GM12891 (cell line): ENCODE results near the gene CYBA.

Source experiments
- DNase-seq: peaks from one replicate; pipeline ENCODE4 v3.0.0; 2011; ENCODE audit warnings: low spot score; ENCODE audit not compliant: insufficient read length
- FAIRE-seq: peaks from 2 replicates; lab custom pipeline; 2011; peaks lifted over from hg19 to GRCh38; lab: Jason Lieb, UNC
- PAX5 ChIP-seq: IDR thresholded peaks from 2 replicates; pipeline ENCODE4 v1.6.1; 2011; ENCODE audit warnings: low read length, moderate library complexity, mild to moderate bottlenecking; ENCODE audit not compliant: insufficient read depth, severe bottlenecking
- POLR2A ChIP-seq: IDR thresholded peaks from 2 replicates; pipeline ENCODE4 v1.6.1; 2011; ENCODE audit warnings: low read depth, low read length, control low read depth
- POLR2AphosphoS5 ChIP-seq: IDR thresholded peaks from 2 replicates; pipeline ENCODE4 v1.6.1; 2011; ENCODE audit warnings: low read depth, low read length, control low read depth
- POU2F2 ChIP-seq: IDR thresholded peaks from 2 replicates; pipeline ENCODE4 v1.6.1; 2011; ENCODE audit warnings: low read depth, mild to moderate bottlenecking, control low read depth, low read length, moderate library complexity
- SPI1 ChIP-seq: IDR thresholded peaks from 2 replicates; pipeline ENCODE4 v1.6.1; 2011; ENCODE audit warnings: low read depth, low read length, control low read depth
- TAF1 ChIP-seq: IDR thresholded peaks from 2 replicates; pipeline ENCODE4 v1.6.1; 2011; ENCODE audit warnings: low read depth, low read length, control low read depth

Gene CYBA

DNA sequence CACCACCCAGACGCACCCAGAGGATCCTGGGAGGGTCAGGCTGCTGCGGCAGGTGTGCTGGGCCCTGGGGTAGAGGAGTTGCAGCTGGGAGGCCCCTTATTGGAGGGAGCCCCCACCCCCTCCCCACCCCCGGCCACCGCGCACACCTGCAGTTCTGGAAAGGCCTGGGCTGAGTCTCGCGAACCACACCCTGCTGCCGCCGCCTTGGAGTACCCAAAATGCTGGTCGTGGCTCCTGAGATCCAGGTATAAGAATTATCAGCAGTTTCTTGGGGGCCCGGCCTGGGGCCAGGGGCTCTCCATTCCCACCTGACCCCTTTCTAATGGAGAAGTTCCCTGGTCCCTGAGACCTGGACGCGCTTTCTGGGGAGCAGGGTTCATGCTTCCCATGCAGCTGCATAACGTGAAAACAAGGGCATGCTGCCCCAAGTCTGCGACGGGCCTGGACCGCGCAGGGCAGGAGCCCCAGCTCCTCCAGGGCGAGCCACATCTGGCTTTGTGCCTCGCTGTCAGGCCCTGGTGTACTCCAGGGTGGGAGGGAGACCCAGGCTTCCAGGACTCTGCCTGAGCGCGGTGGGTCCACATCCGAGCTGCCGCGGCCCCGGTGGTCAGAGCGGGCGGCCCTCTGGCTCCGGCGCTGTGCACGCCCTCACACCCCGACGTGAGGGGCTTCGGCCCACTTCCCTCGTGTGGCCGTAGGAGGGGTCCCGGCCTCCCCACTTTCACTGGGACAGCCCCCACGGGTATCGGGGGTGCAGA, 42.7 kb upstream of the CYBA start:
- TF ChIP-seq SPI1, result no peak
- TF ChIP-seq PAX5, result no peak
- TF ChIP-seq POU2F2, result no peak
- no peak for TF ChIP-seq POLR2AphosphoS5
- TF ChIP-seq POLR2A, result no peak
- no peak for TF ChIP-seq TAF1
- DNase-seq, result no peak
- no peak for FAIRE-seq

DNA sequence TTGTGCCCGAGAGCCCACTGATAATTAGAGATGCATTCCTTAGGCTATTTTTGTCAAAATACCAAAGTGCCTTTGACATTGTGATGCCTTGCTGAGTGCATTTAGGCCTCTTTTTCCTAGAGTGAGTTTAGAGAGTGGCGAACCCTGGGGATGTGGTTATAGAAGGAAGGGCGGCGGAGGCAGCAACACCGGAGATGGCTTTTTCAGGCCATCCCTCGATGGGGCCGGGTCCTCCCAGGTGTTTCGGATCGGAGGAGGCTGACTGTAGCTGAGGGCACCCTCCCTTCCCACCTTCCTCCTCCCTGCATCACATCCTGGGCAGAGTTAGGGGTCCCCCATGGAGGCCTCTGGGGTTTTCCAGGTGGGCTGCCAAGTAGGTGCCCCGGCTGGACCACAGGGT, 42.0 kb upstream of the CYBA start:
- DNase-seq (no peak), FAIRE-seq (no peak)
- TF ChIP-seq SPI1, result no peak
- TF ChIP-seq POU2F2, result no peak
- no peak for TF ChIP-seq POLR2A
- TF ChIP-seq POLR2AphosphoS5, result no peak

DNA sequence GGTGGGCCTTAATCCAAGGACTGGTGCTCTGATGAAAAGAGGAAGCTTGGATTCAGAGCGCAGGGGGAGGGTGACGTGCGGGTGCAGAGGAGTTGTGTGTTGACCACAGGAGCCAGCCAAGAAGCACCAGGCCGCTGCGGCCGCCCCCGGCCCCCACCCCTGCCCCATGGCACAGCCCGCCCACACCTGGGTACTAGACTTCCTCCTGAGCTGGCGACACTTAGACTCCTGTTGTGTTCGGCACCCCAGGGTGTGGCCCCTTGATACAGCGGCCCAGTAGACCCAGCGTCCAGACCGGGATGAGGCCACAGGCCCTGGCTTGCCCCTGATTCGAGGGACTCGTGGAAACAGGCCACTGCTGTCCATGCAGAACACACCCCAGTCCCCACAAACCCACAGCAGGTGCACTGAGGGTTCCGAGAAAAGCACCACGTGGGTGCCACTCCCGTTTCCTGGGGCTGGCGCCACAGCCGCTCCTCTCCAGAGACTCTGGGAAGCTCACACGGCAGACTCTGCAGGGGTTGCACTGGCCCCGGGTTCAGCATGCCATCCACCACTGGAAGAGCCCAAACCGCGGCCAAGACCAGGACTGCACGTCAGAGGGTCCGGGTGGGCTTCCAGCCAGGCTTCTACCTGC, 41.2 kb upstream of the CYBA start:
- TF ChIP-seq TAF1 (no peak), SPI1 (no peak), POLR2A (no peak), PAX5 (no peak), POU2F2 (no peak), POLR2AphosphoS5 (no peak)
- FAIRE-seq (peak; percentile 83), DNase-seq (no peak)

DNA sequence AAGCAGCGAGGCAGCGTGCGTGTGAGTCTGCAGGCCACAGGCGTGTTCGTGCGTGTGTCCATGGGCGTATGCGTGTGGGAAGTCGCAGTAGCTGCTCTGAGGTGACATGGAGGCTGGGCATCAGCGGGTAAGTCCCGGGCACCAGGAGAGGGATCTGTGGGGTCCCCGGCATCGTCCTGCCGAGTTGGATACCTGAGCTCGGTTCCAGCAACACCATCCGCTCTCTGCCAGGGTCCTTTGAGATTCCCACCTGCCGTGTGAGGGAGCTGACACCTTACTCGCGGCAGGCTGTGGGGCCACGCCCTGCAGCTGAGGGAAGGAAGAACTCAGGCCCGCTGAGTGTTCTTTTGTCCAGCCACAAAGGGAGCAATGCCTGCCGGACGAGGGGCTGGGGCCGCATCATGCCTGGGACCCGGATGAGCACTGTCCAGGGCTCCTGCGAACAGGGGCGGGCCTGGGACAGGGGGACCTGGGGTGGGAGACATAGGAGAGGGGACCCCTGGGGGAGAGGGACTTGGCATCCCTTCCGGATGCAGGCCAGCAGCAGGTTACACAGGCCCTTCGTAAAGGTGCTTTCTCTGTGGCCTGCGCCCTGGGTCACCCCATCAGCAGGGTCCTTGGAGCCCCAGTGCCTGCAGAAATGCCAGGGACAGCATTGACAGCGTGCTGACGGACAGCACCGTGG, 40.4 kb upstream of the CYBA start:
- FAIRE-seq (peak; percentile 31), DNase-seq (no peak)
- TF ChIP-seq SPI1 (no peak), TAF1 (no peak)

DNA sequence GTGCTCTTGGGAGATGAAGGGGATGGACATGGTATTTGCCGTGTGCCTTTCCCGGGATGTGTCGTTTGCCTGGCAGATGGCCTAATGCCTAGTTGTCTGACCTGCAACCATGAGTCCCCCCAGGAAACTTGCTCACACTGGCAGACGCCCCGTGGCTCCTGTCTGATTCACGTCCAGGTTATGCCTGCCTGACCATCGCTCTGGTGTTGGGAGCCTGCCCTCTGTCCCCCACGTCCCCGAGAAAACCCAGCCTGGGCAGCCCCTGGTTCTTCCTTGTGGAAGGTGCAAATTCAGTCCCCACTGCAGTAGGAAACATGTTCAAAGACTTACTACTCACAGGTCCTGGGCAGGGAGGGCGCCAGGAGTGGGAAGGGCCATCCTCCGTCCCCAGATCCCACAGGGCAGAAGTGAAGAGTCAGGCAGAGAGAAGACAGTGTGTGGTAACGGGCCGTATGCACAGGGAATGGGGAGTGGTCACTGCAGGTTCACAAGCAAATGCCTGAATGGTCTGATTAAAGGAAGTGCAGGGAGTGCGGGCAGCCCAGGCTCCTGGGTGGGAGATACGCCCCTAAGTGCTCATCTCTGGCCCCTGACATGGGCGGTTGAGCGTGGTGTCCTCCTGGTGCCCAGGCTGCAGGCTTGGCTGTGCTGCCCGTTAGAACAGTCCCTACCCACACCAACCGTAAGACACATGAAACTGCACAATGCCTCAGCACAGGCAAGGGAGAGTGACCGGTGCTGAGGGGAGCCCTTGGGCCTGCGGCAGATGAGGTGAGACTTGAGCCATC, 39.7 kb upstream of the CYBA start:
- FAIRE-seq (no peak), DNase-seq (no peak)
- TF ChIP-seq SPI1 (no peak), POLR2AphosphoS5 (no peak), TAF1 (no peak), POU2F2 (no peak), POLR2A (no peak), PAX5 (no peak)

DNA sequence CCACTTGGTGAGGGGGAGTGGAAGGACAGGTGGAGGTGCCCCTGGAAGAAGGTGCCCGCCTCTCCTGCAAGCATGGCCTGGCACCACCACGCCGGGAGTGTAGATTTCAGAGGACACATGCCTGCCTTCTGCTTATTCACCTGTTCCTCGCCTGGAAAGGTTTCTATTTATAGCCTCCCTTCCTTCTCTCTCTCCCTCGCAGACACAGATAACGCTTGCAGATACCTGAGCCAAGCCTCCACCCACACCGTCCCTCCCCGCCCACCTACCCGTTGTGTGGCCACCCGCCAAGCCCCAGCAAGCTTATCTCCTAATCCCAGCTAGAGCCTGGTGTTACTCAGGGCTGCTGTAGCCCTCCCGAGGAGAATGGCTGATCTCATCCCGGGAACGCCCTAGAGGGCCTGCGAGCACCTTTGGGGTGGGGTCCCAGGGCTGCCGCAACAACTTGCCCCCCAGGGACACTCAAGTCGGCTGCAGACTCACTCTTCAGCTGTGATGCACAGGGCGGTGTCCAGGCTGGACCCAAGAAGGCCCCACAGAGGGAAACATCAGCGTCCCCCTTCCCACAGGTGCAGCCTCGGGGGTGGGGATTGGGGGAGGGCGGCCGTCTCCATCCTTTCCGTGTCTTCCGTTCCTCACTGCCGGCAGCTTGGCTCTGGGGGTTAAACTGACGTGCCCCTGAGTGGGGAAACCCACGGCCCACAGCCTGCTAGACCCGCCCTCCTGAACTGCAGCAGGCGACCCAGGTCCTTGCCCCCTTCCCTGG, 37.3 kb upstream of the CYBA start:
- TF ChIP-seq POLR2AphosphoS5 (no peak), SPI1 (no peak), POU2F2 (no peak), POLR2A (no peak), PAX5 (no peak), TAF1 (no peak)
- DNase-seq (no peak), FAIRE-seq (no peak)

DNA sequence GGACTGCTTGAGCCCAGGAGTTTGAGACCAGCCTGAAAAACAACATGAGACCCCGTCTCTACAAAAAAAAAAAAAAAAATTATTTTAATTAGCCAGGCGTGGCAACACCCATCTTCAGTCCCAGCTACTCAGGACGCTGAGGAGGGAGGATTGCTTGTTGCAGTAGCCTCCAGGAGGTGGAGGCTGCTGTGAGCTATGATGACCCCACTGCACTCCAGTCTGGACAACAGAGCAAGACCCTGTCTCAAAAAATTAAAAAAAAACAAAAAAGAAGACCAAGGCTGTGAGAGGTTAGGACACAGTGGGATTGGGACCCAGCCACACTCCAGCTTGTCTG, 36.8 kb upstream of the CYBA start:
- no peak for TF ChIP-seq TAF1
- TF ChIP-seq POLR2AphosphoS5, result no peak
- no peak for TF ChIP-seq PAX5
- TF ChIP-seq POU2F2, result no peak
- no peak for TF ChIP-seq SPI1
- no peak for TF ChIP-seq POLR2A
- FAIRE-seq, result no peak
- no peak for DNase-seq

DNA sequence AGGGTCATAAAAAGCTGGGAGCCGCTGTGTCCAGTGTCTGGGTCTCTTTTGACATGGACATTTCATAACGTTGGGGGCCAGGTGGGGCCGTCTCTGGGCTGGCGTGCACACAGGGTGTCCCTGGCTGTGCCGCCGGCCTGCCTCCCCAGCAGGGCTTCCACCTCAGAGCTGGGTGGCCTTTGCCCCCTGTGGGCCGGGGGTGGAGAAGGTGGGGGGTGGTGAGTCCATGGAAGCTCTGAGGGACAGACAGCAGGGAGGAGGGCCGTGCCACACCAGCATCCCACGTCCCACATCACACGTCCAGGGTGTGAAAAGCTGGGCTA, 36.4 kb upstream of the CYBA start:
- no peak for DNase-seq
- FAIRE-seq, result no peak
- TF ChIP-seq POU2F2 (no peak), POLR2A (no peak), PAX5 (no peak), POLR2AphosphoS5 (no peak)
